NCI-H82 treated with DMSO at 0.1 percent for 48 hours (cell line): ENCODE results near the gene AAR2.

ENCODE experiments used
- DNase-seq: peaks from one replicate; lab custom pipeline; 2025; ENCODE audit not compliant: unreplicated experiment; lab: John Stamatoyannopoulos, UW

AAR2 gene

DNA sequence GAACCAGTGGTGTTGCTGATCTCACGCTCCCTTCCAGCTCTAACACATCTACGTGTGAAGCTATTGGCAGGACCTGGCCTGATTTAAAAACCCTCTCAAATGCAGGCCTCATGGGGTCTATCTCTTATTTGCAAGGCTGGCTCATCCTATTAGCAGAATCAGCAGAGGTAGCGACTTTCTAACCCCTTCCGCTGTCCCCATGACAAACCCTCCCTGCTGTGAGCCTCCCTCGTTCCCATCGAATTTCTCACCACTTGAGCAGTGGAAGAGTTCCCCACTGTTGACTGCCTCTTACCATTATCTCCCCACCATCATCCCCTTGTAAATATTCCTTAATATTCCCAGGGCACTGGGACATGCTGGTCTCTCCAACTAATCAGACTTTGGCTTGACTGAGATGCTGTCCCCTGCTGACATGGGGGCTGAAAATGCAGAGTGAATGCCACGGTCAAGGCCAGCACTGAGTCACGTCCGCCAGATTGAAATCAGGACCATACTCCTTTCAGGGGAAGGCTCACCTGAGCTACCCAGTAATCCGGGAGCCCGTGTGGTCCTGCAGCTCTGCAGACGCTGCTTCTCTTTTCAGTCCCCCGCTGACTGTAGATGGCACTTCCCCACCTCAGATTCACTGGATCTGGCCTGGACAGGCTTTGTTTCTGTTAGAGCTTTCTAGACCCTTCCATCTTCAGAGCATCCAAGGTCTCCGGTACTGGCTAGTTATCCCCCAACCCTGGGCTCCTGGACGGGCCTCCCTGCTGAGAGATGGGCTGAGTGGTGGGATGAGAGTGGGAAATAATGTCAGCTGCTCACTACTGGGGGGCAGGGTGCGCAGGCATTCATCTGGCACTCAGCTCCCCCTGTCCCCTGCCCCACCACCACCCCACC is 23.1 kb downstream of the AAR2 start:
- DNase-seq = peak; percentile 46

- DNase-seq = no peak
Measured at GRCh38 chr20:36260316-36260715, 24.0 kb downstream of the AAR2 start.

GRCh38 chr20:36261389-36262105 is 25.3 kb downstream of the AAR2 start:
- DNase-seq = no peak

GRCh38 chr20:36262440-36262839 is 26.2 kb downstream of the AAR2 start:
- DNase-seq = no peak

GRCh38 chr20:36264426-36265246 is 28.4 kb downstream of the AAR2 start:
- no peak for DNase-seq

DNA sequence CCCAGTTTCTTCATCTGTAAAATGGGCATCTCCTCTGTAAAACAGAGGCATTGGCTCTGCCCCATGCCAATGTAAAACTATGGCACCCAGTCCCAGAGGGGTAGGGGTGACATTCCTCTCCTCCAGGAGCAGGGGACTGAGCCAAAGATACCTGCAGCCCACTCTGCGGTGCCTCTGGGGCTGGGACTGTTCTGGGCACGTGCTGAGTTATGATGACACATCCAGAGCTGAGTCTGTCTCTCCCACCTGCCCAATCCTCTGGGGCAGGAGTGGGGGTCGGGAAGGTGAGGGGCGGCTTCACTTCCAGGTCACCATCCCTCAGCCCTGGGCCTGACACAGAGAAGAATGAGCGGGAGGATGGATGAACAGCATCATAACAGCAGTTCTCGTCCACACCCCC is 29.9 kb downstream of the AAR2 start:
- DNase-seq = no peak

- DNase-seq = no peak
Measured at GRCh38 chr20:36267605-36268381, 31.5 kb downstream of the AAR2 start.

GRCh38 chr20:36268440-36269342 is 32.4 kb downstream of the AAR2 start:
- no peak for DNase-seq

GRCh38 chr20:36269507-36269906 is 33.2 kb downstream of the AAR2 start:
- DNase-seq = no peak

- DNase-seq = no peak
Measured at GRCh38 chr20:36270744-36271638, 34.7 kb downstream of the AAR2 start.

- no peak for DNase-seq
Measured at GRCh38 chr20:36271639-36272546, 35.6 kb downstream of the AAR2 start.

- DNase-seq = no peak
Measured at GRCh38 chr20:36272547-36273220, 36.4 kb downstream of the AAR2 start.

GRCh38 chr20:36273414-36274180 is 37.3 kb downstream of the AAR2 start:
- DNase-seq = no peak

DNA sequence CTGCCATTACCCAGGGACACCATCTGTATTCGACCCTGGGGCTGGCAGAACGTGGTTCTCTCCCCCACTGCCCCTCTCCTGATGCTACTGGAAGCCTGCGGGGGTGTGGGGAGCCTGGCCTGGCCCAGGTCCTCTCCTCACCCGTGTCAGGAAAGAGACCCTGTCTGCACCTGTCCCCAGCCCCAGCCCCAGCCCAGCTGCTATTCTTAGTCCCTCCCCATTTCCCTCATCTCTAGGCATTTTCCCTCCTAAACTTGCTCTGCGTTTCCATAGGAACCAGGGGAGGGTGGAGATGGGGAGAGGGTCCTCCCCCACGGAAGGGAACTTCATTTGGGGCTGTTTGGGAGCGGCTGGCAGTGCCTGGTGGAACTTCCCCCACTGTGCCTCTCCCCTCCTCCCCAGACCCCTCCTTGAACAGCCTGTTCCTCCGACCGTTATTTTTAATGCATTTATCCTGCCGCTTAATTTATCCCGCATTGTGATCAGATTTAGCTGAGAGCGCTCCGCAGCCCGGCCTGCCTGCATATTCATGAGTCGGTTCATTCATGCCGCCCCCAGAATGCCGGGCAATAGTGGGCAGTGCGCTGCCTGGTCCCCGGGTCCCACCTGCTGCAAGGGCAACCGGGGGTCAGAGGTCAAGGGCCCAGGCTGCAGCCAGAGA is 38.0 kb downstream of the AAR2 start:
- DNase-seq = peak; percentile 46

DNA sequence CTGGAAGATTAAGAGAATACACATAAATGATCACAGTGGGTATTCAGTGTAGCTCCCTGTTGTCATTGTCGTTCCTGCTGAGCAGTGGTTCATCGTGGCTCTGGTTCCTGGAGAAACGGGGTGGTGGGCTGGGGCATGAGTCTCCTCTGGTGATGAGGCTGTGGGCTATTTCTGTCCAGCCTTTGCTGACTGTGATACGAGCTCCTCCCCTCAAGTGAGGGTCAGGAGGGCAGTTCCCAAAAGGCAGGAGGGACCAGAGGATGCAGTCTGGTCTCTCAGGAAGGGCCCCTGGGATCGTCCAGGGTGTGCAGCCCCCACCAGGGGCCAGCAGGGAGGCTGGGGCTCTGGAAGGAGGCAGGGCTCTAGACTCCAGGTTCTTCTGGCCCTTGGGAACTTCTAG is 38.7 kb downstream of the AAR2 start:
- DNase-seq = no peak
